NCI-H345 treated with DMSO at 0.1 percent for 48 hours (cell line): Measurements from ENCODE around the gene SMIM28.

Experiments used
- DNase-seq: peaks from one replicate; lab custom pipeline; 2025; ENCODE audit not compliant: unreplicated experiment; lab: John Stamatoyannopoulos, UW

The SMIM28 gene

DNA sequence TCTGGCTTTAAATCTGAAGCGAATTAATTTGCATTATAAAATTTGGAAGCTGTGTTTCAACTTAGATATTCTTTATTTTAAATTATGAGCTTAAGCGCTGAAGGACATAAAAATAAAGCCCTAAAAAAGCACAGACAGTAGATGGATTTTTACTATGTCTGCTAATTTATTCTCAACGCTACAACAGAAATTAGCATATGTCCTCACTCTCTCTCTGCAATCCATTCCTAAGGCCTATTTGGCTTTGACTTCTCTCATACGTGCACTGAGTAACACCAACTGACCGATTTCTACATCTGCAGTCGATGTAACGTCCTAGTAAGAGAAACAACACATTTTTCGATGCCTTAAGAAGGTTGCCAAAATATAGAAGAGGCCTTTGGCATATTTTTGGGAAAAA lies 50.0 kb downstream of the SMIM28 start:
- DNase-seq, result no peak

DNA sequence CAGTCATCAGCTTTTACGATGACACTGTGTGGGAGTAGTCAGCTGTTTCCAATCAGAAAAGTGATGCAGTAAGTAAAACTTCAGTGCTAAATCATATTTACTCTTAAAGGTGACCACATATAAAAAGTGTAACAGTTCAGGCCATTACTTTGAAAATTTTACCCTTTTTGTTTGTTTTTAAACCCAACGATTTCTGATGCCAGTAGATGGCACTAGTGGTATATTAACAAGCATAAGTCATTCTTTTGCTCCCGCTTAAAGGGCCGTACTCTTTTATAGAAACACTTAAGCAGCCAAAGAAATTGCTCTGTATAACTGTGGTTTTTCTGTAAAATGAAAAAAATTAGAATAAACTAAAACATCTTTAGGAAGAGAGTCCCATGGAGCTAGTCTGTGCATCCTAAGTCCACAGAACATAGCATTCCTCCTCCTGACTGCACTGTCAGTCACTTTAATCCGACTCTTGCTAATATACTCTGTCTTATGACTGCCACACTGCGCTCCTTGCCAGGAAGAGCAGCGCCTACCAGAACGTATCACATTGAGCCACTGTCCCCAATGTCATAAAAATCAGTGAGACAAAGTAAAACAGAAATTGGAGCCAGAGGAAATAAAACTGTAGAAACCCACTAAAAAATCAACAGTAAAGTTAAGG lies 51.4 kb downstream of the SMIM28 start:
- DNase-seq, result peak; percentile 28

DNA sequence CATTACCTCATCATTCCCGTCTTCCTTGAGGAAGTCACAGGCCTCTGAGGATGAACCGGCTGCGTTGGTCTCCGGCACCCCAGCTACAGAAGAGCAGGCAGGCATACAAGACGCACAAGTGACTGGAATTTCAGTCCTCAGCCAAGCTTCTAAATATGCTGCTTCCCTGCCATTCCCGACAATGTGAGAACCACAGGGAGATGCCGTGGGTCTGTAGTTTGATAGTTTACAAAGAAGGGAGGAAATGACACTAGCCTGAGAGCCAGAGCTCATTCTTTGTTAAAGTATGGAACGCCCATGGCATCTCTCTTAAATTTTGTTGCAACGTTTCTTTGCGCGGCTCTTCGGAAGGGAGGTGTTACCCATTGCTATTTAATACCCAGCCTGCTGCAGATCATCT lies 52.1 kb downstream of the SMIM28 start:
- no peak for DNase-seq

DNA sequence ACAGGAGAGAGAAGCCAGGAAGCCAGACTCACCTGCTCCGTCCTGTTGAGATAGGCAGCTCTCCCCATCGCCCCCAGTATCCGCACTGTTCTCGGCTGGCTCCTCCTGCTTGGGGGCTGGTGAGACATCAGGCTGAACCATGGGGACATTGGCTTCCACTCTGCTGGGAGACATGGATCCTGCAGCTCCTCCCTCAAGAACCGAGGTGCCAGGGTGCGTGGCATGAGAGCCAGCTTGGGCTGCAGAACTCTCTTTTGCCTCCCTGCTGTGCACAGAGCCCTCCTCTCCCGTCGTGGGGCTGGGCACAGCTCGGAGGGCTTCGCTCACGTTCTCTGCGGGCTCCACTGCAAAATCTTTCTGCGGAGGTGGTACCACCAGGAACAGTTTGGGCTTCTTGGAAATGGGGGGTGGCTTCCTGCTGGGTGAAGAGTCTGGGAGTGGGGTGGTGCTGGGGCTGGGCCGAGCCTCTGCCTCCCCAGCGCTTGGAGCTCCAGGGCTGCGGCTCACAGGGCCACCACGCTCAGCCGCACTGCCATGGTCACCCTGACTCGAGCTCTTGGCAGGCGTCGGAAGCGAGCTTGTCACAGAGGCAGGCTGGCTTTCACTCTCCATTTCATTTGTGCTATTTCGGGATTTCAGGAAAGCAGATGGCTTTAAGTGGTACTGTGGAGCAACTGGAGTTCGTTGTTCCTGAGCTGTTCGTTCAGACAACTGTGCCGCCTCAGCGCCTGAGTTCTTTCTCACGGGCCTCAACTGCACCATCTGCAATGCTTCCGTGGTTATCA lies 52.8 kb downstream of the SMIM28 start:
- no peak for DNase-seq

DNA sequence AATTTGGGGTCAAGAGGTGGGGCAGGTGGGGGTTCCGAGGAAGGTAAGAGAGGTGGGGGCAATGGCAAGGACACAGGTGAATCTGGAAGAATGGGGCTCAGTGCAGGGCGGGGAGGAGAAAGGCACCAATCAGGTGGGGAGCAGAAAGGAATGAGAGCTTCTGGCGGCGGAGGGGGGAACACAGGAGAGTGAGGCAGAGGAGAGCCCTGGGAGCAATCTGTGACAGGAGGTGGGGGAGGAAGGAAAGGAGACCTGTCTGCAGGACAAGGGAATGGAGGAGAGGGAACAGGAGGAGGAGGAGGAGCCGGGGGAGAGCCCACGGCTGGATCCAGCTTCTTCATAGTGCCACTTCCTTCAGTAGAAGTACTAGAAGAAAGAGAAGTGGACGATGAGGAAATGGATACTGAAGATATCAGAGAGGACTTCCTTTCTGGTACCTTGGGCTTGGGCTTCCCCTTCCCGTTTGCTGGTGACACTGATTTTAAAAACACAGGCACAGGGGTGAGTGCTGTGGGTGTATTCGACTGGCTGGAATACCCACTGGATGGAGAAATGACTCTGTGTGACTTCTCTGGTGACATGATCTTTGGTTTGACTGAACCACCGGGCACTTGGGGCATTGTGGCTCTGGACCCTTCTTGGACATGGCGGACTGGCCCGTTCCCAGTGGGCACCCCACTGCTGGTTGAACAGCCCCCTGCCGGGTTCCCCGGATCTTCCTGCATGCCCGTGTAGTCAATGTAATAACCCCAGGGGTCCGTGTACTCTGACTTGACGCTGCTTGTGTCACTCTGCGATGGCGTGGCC lies 53.8 kb downstream of the SMIM28 start:
- DNase-seq, result no peak

DNA sequence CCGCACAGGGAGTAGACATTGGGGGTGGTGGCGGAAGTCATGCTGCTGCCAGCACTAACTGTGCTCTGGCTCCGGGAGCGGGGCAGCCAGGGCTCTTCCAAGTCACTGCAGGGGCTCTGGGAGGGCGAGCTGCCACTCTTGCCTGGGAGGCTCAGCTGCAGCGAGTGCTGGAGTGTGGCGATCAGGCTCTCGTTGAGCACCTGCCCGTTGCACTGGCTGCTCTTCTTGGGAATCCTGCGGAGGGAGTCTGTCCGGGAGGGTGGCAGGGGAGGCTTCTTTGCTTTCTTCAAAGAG lies 54.3 kb downstream of the SMIM28 start:
- DNase-seq, result no peak
